ENCODE data around the gene PLCB4.

GRCh38 chr20:9144643-9145042 lies 75.8 kb downstream of the PLCB4 start:
- TF ChIP-seq CTCF (IDR thresholded peaks at IDR 0.05) = no peak
- TF ChIP-seq POLR2A (IDR thresholded peaks at IDR 0.05) = no peak

Measured in testis (tissue), 2 donors.